ENCODE measurements around the gene HTR6.
"Not testable (repeated sequence)": the region's sequence is repeated elsewhere in the genome, so short reads cannot be mapped to it uniquely, and the experiment has no call there.

HTR6 gene

GRCh38 chr1:19629357-19629756, 35.3 kb upstream of the HTR6 start:
- H3K4me3 ChIP-seq (ENCODE audit: low read depth, low read length) = no peak overlapping the region
- TF ChIP-seq CTCF (IDR thresholded peaks at IDR 0.05; ENCODE audit: low read depth, low read length, missing control alignments) = no peak
- DNase-seq (ENCODE audit: low read depth) = no peak

DNA sequence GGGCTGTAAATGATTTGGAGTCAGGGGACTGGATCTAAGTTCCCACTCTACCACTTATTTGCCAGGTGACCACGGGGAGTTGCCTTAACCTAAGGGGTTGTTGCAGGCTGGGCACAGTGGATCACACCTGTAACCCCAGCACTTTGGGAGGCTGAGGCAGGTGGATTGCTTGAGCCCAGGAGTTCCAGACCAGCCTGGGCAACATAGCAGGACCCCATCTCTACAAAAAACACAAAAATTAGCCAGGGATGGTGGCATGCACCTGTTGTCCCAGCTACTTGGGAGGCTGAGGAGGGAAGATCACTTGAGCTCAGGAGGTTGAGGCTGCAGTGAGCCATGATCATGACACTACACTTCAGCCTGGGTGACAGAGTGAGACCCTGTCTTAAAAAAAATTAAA, 34.5 kb upstream of the HTR6 start:
- H3K4me3 ChIP-seq (ENCODE audit: low read depth, low read length); DNase-seq (ENCODE audit: low read depth): not testable (repeated sequence)

GRCh38 chr1:19630720-19631395, 33.8 kb upstream of the HTR6 start:
- no peak for TF ChIP-seq CTCF (IDR thresholded peaks at IDR 0.05; ENCODE audit: low read depth, low read length, missing control alignments)
- H3K4me3 ChIP-seq (ENCODE audit: low read depth, low read length) = no peak overlapping the region
- no peak for DNase-seq (ENCODE audit: low read depth)

- no peak for DNase-seq (ENCODE audit: low read depth)
- TF ChIP-seq CTCF (IDR thresholded peaks at IDR 0.05; ENCODE audit: low read depth, low read length, missing control alignments) = no peak
- H3K4me3 ChIP-seq (ENCODE audit: low read depth, low read length) = no peak overlapping the region
Measured at GRCh38 chr1:19632211-19632610, 32.5 kb upstream of the HTR6 start.

DNA sequence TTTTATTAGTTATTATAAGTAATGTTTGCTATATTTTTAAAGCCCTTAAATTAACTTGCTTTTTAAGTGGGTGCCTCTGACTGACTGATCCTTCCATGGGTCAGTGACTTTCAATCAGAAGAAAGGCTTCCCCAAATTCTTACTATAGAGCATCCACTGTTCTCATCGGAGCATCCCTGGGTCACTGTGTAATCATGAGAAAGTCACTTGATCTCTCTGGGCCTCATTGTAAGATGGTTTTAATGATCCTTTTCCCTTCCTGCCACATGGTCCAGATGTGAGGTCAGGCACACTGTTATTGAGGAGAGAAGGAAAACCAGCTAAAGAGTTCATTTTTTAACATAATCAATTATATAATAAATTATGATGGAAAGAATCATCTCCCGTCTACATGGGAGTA, 31.6 kb upstream of the HTR6 start:
- TF ChIP-seq CTCF (IDR thresholded peaks at IDR 0.05; ENCODE audit: low read depth, low read length, missing control alignments) = no peak
- no peak overlapping the region for H3K4me3 ChIP-seq (ENCODE audit: low read depth, low read length)

GRCh38 chr1:19635064-19635463, 29.6 kb upstream of the HTR6 start:
- not testable (repeated sequence) for DNase-seq (ENCODE audit: low read depth); H3K4me3 ChIP-seq (ENCODE audit: low read depth, low read length)

More for the DNA sequence above, 31.6 kb upstream of the HTR6 start:
- no peak for DNase-seq (ENCODE audit: low read depth)

- no peak for TF ChIP-seq CTCF (IDR thresholded peaks at IDR 0.05; ENCODE audit: low read depth, low read length, missing control alignments)
- no peak overlapping the region for H3K4me3 ChIP-seq (ENCODE audit: low read depth, low read length)
- no peak for DNase-seq (ENCODE audit: low read depth)
Measured at GRCh38 chr1:19635646-19636045, 29.0 kb upstream of the HTR6 start.

- no peak for TF ChIP-seq CTCF (IDR thresholded peaks at IDR 0.05; ENCODE audit: low read depth, low read length, missing control alignments)
- no peak for DNase-seq (ENCODE audit: low read depth)
- H3K4me3 ChIP-seq (ENCODE audit: low read depth, low read length) = no peak overlapping the region
Measured at GRCh38 chr1:19636065-19636464, 28.6 kb upstream of the HTR6 start.

GRCh38 chr1:19636749-19637148, 27.9 kb upstream of the HTR6 start:
- not testable (repeated sequence) for DNase-seq (ENCODE audit: low read depth); H3K4me3 ChIP-seq (ENCODE audit: low read depth, low read length)

Data from GM12864 (cell line).